ENCODE results near the gene FGF22.
"Not testable (repeated sequence)": the region's sequence is repeated elsewhere in the genome, so short reads cannot be mapped to it uniquely, and the experiment has no call there.

Gene FGF22

DNA sequence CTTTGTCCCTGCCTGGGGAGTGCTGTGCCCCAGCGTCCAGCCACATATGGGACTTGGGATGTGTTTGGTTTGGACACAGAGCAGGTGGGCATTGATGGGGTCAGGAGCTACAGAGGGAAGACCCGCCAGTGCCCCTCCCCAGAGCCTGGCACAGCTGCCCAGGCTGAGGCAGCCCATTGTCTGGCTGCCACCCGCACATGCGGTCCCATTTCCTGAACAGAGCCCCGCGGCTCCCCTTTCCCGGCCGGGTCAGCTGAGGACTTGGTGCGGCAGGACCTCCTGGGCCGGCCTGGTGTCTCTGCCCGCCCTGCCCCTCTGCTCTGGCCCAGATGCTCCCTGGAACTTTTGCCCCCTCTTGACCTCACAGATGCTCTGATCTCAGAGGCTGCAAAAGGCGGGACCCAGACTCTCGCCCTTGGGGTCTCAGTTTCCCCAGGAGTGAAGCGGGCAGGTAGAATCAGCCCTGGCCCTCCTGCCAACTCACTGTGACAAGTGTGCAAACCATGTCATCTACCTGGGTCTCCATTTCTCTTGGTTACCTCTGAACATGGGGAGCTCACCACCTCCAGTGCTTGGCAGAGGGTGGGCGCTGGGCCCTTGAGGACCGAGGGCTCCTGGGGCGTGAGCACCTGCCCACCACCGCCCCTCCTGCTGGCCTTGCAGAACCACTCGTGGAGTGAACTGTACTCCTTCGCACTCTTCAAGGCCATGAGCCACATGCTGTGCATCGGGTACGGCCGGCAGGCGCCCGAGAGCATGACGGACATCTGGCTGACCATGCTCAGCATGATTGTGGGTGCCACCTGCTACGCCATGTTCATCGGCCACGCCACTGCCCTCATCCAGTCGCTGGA lies 32.2 kb upstream of the FGF22 start:
- DNase-seq: no peak

DNA sequence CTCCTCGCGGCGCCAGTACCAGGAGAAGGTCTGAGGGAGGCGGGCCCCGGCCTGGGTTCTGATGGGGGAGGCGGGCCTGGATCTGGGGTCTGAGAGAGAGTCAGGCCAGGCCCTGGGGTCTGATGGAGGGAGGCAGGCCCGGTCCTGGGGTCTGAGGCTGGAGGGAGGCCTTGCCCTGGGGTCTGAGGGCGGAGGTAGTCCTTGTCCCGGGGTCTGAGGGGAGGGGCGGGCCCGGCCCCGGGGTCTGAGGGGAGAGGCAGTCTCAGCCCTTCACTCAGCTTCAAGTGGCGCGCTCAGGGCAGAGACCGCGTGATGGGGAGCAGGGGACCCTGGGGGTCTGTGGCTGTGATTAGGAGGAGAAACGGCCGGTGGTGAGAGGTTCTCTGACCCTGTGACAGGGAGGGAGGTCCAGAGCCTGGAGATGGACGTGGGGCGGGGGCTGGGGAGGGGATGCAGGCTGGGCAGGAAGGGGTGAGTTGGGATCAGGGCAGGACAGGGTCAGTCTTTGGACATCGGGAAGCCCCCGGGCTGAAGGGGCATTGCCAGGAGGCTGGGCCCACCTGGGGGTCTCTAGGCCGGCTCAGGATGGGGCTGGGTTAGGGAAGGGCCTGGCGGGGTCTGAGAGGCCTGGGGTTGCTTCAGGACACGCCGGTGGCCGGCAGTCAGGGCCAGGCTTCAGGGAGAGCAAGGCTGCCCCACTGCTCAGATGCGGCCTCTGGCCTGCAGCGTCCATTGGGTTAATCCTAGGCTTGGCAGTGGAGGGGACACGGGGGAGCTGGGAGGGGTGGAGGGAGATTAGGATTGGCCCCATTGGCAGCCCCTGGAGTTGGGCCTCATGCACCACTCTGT lies 31.3 kb upstream of the FGF22 start:
- no peak for DNase-seq

DNA sequence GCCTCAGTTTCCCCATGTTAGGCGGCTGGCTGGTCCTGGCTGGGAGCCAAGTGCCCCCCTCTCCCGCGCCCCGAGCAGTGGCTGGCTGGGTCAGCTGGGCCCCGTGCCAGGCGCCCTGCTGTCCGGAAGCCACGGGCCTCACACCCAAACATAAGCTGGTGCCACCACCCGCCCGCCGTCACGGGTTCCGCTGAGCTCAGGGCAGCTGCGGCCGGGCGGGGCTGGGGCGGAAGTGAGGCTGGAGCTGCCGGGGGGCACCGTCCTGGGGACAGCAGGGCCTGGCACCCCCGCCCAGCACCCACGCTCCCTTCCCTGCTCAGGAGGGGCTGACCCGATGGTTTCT lies 30.7 kb upstream of the FGF22 start:
- no peak for DNase-seq

DNA sequence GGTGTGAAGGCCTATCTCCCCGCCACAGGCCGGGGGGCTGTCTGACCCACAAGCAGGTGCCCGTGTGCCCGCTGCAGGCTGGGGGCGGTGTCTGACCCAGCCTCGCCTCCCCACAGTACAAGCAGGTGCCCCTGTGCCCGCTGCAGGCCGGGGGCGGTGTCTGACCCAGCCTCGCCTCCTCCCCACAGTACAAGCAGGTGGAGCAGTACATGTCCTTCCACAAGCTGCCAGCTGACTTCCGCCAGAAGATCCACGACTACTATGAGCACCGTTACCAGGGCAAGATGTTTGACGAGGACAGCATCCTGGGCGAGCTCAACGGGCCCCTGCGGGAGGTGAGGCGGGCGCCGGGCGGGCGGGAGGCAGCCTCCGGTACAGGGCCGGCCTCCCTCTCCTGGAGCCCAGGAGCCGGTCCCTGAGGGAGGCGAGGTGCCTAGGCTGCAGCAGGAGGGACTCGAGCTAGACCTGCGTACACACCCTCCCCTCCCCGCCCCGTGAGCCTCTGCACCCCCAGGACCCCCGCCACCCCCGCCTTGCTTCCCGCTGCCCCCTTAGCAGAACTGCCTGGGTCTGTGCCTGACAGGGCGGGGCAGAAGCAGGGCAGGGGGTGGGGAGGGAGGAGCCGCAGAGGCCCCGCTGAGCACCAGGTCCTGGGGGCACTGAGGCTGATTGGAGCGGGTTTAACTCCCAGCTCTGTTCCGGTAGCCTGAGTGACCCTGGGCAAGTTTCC lies 29.4 kb upstream of the FGF22 start:
- DNase-seq: no peak

DNA sequence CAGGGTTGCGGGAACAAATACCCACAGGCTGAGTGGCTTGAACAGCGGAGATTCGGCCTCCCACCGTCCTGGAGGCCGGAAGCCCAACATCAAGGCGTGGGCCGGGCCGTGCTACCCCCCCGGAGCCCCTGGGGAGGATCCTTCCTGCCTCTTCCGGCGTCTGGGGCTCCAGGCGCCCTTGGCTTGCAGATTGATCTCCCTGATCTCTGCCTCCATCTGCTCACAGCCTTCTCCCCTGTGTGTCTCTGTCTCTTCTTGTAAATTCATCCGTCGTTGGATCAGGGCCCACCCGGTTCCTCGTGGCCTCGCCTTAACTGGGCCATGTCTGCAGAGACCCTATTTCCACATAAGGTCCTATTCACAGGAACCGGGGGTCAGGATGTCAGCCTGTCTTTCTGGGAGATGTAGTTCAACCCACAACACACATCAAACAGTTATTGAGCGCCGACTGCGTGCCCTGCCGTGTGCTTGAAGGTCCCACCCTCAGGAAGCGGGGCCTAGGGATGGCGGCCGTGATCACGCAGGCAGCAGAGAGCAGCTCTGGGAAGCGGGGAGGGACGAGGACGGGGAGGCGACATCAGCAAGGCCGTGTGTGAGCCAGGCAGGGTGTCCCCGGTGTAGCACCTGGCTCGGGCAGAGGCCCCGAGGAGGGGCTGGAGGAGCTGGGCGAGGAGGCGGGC lies 28.7 kb upstream of the FGF22 start:
- DNase-seq: no peak

DNA sequence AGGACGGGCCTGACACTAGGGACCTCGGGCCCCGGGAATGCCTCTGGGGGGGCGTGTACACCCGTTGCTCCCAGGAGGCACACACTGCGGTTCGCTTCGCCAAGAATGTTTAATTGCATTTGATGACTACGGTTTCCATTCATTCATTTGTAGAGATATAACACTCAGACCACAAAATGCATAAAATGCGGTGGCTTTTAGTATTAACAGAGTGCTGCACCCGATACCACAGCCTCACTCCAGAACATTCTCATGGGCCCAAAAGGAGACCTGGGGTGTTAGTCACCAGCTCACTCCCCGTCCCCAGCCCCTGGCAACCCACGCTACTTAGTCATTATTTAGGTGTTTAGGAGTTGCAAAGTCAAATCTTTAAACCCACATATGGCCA lies 28.2 kb upstream of the FGF22 start:
- DNase-seq: no peak

DNA sequence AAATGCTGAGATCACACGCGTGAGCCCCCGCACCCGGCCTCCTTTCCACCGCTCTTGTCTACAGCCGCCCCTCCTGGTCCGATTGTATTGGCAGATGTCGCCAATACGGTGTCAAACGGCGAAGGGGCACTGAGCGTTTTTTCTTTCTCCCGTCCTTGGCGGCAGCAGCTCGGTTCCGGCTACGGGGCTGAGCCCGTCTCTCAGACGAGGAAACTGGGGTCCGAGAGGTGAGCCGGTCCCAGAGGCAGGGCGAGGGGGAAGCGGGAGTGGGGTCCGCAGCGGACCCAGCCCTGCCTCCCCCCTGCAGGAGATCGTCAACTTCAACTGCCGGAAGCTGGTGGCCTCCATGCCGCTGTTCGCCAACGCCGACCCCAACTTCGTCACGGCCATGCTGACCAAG lies 26.7 kb upstream of the FGF22 start:
- DNase-seq: no peak

DNA sequence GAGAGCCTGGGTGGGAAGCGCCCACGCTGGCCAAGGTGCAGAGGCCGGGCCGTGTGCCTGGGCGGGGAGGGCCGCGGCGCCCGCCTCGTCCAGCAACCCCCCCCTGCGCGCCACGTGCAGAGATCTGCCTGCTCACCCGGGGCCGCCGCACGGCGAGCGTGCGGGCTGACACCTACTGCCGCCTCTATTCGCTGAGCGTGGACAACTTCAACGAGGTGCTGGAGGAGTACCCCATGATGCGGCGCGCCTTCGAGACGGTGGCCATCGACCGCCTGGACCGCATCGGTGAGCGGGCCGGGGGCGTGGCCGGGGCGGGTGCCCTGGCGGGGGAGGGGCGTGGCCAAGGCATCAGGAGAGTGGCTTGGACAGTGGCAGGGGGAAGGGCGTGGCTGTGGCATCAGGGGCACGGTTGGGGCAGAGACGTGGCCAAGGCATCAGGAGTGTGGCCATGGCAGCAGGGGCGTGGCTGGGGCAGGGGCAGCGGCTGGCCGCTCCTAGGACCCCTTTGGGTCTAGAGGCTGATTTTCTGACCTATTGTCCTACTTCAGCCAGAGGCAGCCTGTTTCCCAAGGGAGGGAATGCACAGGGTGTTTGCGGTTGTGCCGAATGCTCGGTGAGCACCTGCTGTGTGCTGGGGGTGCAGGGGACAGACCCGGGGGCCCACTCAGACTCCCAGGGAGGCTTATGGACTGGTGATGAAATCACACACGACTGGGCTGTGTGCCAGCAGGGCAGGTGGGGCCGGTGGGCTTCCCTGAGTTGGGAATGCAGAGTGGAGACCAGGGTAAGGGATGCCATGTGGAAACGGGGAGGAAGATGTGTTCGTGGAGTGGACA lies 25.7 kb upstream of the FGF22 start:
- no peak for DNase-seq

DNA sequence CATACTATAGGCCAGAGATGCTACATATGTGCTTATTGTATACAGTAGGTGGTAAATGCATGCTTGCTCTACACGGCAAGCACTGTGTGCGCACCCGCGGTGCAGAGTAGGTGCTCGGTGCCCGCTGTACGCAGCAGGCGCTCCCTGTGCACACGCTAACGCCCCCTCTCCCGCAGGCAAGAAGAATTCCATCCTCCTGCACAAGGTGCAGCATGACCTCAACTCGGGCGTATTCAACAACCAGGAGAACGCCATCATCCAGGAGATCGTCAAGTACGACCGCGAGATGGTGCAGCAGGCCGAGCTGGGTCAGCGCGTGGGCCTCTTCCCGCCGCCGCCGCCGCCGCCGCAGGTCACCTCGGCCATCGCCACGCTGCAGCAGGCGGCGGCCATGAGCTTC lies 24.1 kb upstream of the FGF22 start:
- no peak for DNase-seq

DNA sequence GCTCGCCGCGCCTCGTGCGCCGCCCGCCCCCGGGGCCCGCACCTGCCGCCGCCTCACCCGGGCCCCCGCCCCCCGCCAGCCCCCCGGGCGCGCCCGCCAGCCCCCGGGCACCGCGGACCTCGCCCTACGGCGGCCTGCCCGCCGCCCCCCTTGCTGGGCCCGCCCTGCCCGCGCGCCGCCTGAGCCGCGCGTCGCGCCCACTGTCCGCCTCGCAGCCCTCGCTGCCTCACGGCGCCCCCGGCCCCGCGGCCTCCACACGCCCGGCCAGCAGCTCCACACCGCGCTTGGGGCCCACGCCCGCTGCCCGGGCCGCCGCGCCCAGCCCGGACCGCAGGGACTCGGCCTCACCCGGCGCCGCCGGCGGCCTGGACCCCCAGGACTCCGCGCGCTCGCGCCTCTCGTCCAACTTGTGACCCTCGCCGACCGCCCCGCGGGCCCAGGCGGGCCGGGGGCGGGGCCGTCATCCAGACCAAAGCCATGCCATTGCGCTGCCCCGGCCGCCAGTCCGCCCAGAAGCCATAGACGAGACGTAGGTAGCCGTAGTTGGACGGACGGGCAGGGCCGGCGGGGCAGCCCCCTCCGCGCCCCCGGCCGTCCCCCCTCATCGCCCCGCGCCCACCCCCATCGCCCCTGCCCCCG lies 23.5 kb upstream of the FGF22 start:
- DNase-seq: no peak

DNA sequence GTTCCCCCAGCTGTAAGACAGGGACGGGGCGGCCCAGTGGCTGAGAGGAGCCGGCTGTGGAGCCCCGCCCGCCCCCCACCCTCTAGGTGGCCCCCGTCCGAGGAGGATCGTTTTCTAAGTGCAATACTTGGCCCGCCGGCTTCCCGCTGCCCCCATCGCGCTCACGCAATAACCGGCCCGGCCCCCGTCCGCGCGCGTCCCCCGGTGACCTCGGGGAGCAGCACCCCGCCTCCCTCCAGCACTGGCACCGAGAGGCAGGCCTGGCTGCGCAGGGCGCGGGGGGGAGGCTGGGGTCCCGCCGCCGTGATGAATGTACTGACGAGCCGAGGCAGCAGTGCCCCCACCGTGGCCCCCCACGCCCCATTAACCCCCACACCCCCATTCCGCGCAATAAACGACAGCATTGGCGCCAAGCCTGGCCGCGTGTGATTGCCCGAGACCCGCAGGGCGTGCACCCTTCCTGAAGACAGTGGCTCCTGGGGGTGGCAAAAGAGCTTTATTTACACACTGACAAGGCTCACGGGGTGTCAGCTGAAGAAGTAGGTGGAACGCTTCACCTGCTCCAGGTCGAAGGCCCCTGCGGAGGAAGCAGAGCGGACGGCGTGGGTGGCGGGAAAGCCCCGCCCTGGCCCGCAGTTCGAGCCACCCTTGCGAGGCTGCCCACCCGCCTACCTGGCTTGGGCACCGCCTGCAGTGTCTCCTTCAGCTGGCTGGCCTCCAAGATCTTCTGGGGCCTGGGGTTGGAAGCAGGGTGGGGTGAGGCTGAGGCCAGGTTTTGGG lies 22.7 kb upstream of the FGF22 start:
- no peak for DNase-seq

DNA sequence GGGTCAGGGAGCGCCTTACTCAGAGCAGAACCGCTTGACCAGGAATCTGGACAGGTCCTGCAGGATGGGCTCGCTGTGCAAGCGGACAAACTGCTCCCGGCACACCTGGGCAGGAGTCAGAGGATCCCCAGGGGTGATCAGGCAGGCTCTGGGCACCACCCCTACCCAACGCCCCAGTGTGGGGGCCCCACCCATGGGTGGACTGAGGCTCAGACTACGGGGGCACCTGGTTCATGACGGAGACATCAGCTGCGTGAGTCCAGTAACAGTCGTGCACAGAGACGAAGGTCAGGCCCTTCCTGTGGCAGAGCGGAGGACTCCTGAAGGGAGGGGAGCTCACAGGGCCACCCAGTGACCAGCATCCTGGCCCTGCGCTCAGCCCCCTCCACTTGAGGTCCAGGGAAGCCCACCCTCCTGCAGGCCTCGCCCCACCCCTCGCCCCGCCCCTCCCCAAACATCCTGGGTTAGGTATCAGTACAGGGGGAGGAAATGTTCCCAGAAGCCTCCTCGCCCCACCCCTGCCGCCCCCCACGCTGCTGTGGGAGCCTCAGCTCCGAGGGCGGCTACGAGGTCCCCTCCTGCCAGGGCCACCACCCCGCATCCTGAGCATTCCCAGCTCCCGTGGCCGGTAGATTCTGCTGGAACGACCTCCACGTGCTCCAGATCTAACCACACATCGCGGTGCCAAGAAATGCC lies 22.0 kb upstream of the FGF22 start:
- DNase-seq: no peak

DNA sequence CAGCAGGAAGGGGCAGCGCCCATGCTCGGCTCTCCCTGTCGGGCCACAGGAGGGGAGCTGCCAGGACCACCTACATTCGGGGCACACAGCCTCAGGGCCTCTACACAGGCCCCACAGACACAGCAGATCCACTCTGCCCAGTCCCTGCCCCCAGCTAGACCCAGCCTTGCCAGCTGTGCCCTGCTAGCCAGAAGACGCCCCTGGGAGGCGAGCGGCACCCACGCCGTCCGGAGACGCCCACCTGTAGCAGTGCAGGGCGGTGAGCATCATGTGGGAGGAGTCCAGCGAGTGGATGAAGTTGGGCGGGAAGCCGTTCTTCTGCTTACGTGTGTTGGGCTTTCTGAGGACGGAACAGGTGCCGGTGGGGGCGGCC lies 21.4 kb upstream of the FGF22 start:
- DNase-seq: no peak

DNA sequence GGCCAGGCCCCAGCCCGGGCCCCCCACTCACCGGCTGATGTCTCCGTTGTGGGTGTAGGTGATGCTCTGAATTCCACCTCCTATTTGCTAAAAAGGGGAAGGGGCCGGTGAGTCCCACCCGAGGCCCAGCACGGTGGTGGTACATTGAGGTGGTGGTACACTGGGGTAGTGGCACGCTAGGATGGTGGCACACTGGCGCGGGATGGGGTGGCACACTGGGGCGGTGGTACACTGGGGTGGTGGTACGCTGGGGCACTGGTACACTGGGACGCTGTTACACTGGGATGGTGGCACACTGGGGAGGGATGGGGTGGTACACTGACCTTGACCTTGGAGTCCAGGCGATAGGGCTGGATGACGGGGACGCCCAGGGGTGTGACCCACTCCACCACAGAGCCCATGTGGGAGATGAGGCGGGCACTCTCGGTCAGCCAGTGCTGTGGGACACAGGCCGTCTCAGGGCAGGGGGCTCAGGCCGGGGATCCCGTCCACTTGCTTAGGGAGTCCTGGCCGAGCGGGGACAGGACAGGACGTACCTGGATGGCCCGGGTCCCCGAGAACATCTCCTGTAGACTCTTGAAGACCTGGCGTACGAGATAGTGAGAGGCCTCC lies 20.9 kb upstream of the FGF22 start:
- no peak for DNase-seq

DNA sequence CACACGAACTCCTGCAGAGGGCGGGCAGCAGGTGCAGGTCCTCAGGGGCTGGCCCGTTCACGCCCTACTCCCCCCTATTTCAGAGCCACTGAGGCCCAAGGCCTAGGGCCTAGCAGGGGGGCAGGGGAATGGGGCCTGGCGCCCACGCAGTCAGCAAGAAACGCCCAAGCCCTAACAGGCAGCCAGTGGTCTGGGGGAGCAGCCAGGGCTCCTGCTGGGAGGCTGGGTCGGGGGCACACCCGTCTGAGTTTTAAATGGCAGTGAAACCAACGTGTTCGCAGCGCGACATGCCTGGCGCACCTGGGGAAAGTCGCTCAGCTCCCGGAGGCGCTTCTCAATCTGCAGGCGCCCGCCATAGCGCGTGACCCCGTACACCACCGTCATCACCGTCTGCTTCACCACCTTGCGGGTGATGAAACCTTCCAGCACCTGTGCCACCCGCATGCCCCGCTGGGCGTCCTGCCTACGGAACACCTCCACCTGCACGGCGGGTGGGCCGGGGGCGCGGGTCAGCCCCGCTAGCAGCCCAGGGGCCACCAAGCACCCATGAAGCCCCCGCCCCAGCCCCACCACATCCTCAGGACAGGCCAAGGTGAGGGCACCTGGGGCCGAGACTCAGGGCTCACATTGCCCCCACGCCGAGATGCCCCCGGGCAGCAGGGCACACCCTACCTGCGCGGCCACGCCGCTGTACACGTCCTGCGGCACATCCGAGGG lies 20.2 kb upstream of the FGF22 start:
- DNase-seq: no peak

DNA sequence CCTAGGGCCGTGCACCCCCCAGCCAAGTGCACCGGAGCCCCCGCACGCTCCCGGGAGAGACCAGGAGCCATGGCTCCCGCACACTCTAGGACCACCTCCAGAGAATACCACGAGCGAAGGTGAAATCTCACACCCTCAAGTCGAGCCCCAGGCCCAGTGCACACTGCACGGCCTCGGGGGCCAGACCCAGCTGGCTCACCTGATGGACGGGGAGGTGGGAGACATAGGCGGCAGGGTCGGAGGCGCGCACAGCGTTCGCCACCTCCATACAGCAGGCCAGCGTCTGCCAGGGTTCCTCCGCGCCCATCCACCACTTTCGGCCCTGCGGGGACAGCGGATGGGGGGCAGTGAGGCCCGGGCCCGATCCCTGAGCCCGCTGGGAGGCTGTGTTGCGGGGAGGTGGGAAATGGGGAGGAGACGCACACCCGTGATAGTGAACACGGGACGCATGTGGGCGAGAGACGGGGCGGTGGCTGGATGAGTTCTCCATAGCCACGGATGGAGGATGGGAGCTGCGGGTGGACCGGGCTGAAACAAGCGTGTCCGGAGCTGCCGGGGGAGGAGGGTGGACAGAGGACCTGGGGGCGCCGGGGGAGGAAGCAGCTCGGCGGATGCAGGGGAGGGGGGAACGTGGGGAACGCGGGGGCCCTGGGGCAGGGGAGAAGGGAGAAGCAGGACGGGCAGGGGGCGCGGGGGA lies 19.4 kb upstream of the FGF22 start:
- no peak for DNase-seq

DNA sequence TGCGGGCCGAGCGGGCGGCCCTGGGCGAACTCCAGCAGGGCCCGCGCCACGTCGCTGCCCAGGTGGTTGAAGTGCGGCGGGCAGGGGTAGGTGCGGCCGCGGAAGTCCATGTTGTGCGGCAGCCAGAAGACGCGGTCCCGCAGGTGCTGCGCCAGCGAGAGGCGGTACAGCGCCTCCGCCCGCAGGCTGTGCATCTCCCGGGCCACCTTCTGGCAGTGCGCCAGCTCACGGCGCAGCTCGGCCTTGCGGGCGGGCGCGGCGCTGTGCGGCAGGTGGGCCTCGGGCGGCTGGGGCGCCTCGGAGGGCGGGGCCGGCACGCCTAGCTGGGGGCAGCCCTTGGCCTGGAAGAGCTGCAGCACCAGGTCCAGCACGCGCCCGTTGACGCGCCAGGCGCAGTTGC lies 18.5 kb upstream of the FGF22 start:
- DNase-seq: not testable (repeated sequence)

DNA sequence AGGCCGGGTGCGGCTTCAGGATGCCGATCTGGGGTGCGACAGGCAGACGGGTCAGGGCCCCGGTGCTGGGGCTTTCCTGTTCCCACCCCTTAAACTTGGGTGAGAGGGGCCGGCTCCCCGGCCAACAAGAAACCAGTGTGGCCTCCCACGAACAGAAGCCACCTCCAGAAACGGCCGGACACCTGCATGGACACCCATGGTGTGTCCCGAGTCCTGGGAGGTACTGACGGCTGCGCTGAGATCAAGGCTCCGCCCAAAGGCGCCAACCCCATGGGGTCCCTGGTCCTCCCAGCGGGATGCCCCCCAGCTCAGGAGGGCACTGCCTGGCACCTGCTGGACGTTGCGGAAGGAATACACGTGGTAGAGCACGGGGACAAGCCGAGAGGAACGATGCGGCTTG lies 17.9 kb upstream of the FGF22 start:
- no peak for DNase-seq
